NCI-H146 (cell line): ENCODE results near the gene PHLDA3.
"Not testable (repeated sequence)": the region's sequence is repeated elsewhere in the genome, so short reads cannot be mapped to it uniquely, and the experiment has no call there.

Experiments used
- DNase-seq: peaks from one replicate; lab custom pipeline; 2025; lab: John Stamatoyannopoulos, UW

The PHLDA3 gene

GRCh38 chr1:201503397-201504176 lies 34.6 kb upstream of the PHLDA3 start:
- no peak for DNase-seq

- no peak for DNase-seq
These were observed 33.5 kb upstream of the PHLDA3 start for GRCh38 chr1:201502511-201502857.

- peak; percentile 81 for DNase-seq
These were observed 33.0 kb upstream of the PHLDA3 start for GRCh38 chr1:201501812-201502510.

- DNase-seq: no peak
These were observed 32.2 kb upstream of the PHLDA3 start for GRCh38 chr1:201501144-201501543.

GRCh38 chr1:201500670-201501120 lies 31.7 kb upstream of the PHLDA3 start:
- DNase-seq: no peak

GRCh38 chr1:201499795-201500669 lies 31.0 kb upstream of the PHLDA3 start:
- no peak for DNase-seq

- DNase-seq: no peak
These were observed 30.2 kb upstream of the PHLDA3 start for GRCh38 chr1:201499191-201499590.

GRCh38 chr1:201498621-201499020 lies 29.6 kb upstream of the PHLDA3 start:
- DNase-seq: no peak

GRCh38 chr1:201497935-201498509 lies 29.0 kb upstream of the PHLDA3 start:
- DNase-seq: no peak

- DNase-seq: peak; percentile 36
These were observed 27.3 kb upstream of the PHLDA3 start for GRCh38 chr1:201496296-201496690.

GRCh38 chr1:201495551-201496295 lies 26.7 kb upstream of the PHLDA3 start:
- peak; percentile 87 for DNase-seq

GRCh38 chr1:201493757-201494617 lies 25.0 kb upstream of the PHLDA3 start:
- DNase-seq: no peak

GRCh38 chr1:201493026-201493656 lies 24.2 kb upstream of the PHLDA3 start:
- DNase-seq: not testable (repeated sequence)

GRCh38 chr1:201491896-201492511 lies 23.0 kb upstream of the PHLDA3 start:
- no peak for DNase-seq

GRCh38 chr1:201490708-201491131 lies 21.7 kb upstream of the PHLDA3 start:
- DNase-seq: no peak

- DNase-seq: no peak
These were observed 20.8 kb upstream of the PHLDA3 start for GRCh38 chr1:201489643-201490261.

GRCh38 chr1:201488830-201489589 lies 20.0 kb upstream of the PHLDA3 start:
- DNase-seq: no peak

GRCh38 chr1:201487742-201488141 lies 18.8 kb upstream of the PHLDA3 start:
- no peak for DNase-seq
